Measurements from ENCODE around the gene CREB3L2.

The CREB3L2 gene

GRCh38 chr7:137873979-137874777 is 127.7 kb downstream of the CREB3L2 start:
- TF ChIP-seq CTCF (IDR thresholded peaks at IDR 0.05; ENCODE audit: extremely low read depth, missing control alignments) = no peak
- DNase-seq (ENCODE audit: low spot score) = no peak

GRCh38 chr7:137873524-137873923 is 128.4 kb downstream of the CREB3L2 start:
- DNase-seq (ENCODE audit: low spot score) = no peak
- no peak for TF ChIP-seq CTCF (IDR thresholded peaks at IDR 0.05; ENCODE audit: extremely low read depth, missing control alignments)

- DNase-seq (ENCODE audit: low spot score) = no peak
- TF ChIP-seq CTCF (IDR thresholded peaks at IDR 0.05; ENCODE audit: extremely low read depth, missing control alignments) = no peak
Measured at GRCh38 chr7:137871170-137871915, 130.5 kb downstream of the CREB3L2 start.

- no peak for TF ChIP-seq CTCF (IDR thresholded peaks at IDR 0.05; ENCODE audit: extremely low read depth, missing control alignments)
- DNase-seq (ENCODE audit: low spot score) = no peak
Measured at GRCh38 chr7:137870684-137871083, 131.2 kb downstream of the CREB3L2 start.

- TF ChIP-seq CTCF (IDR thresholded peaks at IDR 0.05; ENCODE audit: extremely low read depth, missing control alignments) = no peak
Measured at GRCh38 chr7:137870078-137870477, 131.8 kb downstream of the CREB3L2 start.

GRCh38 chr7:137869260-137869659 is 132.6 kb downstream of the CREB3L2 start:
- no peak for DNase-seq (ENCODE audit: low spot score)
- no peak for TF ChIP-seq CTCF (IDR thresholded peaks at IDR 0.05; ENCODE audit: extremely low read depth, missing control alignments)

More at GRCh38 chr7:137870078-137870477, 131.8 kb downstream of the CREB3L2 start:
- no peak for DNase-seq (ENCODE audit: low spot score)

GRCh38 chr7:137867289-137867688 is 134.6 kb downstream of the CREB3L2 start:
- no peak for TF ChIP-seq CTCF (IDR thresholded peaks at IDR 0.05; ENCODE audit: extremely low read depth, missing control alignments)
- DNase-seq (ENCODE audit: low spot score) = no peak
